ENCODE data around the gene DCN.

Gene DCN

DNA sequence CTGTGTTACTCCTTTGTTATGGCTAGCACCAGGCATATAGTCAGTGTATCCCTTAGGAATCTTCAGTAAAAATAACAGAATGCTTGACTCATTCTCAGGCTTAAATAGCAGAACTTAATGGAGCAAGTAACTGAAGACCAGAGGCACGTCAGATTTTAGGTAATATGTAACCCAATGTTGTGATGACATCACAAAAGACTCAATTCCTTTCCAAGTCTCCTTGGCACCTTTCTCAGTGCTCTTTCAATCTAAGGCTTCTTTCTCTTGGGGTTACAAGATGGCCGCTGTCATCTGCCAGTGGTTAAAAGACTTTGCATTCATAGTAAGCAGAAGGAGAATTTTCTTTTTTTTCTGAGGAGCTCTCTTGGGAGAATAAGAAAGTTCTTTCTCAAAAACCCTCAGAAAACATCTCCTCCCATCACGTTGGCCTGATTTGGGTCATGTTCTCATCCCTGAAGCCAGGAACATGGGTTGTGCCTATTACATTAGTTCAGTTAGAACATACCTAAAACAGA lies 33.4 kb upstream of the DCN start:
- Histone ChIP-seq H3K4me1 (ENCODE audit: insufficient read depth, low read length, severe bottlenecking) (no peaks in the 10 kb centered on the region), H3K27ac (ENCODE audit: low read depth, low read length, poor library complexity, severe bottlenecking) (no peak overlapping the region), H3K9ac (ENCODE audit: low read length) (no peak overlapping the region), H3K9me3 (ENCODE audit: low read length) (no peaks in the 10 kb centered on the region), H3K4me2 (ENCODE audit: low read length) (no peak overlapping the region), H3K9me2 (ENCODE audit: low read depth, low read length) (no peaks in the 10 kb centered on the region), H3K36me3 (ENCODE audit: insufficient read depth, low read length) (no peaks in the 10 kb centered on the region), H3F3A (ENCODE audit: insufficient read depth, low read length) (no peaks in the 10 kb centered on the region), H2AFZ (ENCODE audit: low read length) (no peak overlapping the region), H3K27me3 (ENCODE audit: insufficient read depth, low read length) (no peaks in the 10 kb centered on the region), H3K4me3 (ENCODE audit: low read depth, low read length, poor library complexity, severe bottlenecking) (no peak overlapping the region), H4K20me1 (ENCODE audit: insufficient read depth, low read length) (no peaks in the 10 kb centered on the region), H3K79me2 (ENCODE audit: insufficient read depth, low read length) (no peaks in the 10 kb centered on the region)
- TF ChIP-seq EZH2 (IDR thresholded peaks at IDR 0.05; ENCODE audit: borderline replicate concordance, low read length) (no peak), CTCF (IDR thresholded peaks at IDR 0.05; ENCODE audit: low read length) (no peak)

DNA sequence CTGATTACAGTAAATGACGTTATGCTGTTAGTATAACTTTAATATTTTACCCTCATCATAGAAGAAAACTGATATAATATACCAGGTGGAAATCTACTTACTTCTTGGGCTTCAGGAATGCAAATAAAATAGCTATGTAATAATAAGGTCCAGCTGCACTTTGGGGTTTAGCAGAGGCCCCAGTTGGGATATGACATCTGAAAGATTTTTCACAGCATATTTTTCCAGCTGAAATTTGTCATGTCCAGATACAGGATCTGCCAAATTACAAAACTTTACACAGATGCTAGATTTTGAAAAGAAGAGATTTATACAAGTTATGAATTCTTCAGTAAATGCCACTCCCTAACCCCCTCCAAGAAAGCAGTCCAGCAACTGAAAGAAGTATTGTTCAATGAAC lies 29.2 kb upstream of the DCN start:
- Histone ChIP-seq H3K79me2 (ENCODE audit: insufficient read depth, low read length) (no peaks in the 10 kb centered on the region), H3K27ac (ENCODE audit: low read depth, low read length, poor library complexity, severe bottlenecking) (no peak overlapping the region), H3F3A (ENCODE audit: insufficient read depth, low read length) (no peaks in the 10 kb centered on the region), H3K4me2 (ENCODE audit: low read length) (no peak overlapping the region), H3K4me1 (ENCODE audit: insufficient read depth, low read length, severe bottlenecking) (no peaks in the 10 kb centered on the region), H3K27me3 (ENCODE audit: insufficient read depth, low read length) (no peaks in the 10 kb centered on the region), H4K20me1 (ENCODE audit: insufficient read depth, low read length) (no peaks in the 10 kb centered on the region), H3K36me3 (ENCODE audit: insufficient read depth, low read length) (no peaks in the 10 kb centered on the region), H3K9ac (ENCODE audit: low read length) (no peak overlapping the region), H3K4me3 (ENCODE audit: low read depth, low read length, poor library complexity, severe bottlenecking) (no peak overlapping the region), H2AFZ (ENCODE audit: low read length) (no peak overlapping the region), H3K9me3 (ENCODE audit: low read length) (no peaks in the 10 kb centered on the region), H3K9me2 (ENCODE audit: low read depth, low read length) (no peaks in the 10 kb centered on the region)
- TF ChIP-seq EZH2 (IDR thresholded peaks at IDR 0.05; ENCODE audit: borderline replicate concordance, low read length) (no peak), CTCF (IDR thresholded peaks at IDR 0.05; ENCODE audit: low read length) (no peak)

DNA sequence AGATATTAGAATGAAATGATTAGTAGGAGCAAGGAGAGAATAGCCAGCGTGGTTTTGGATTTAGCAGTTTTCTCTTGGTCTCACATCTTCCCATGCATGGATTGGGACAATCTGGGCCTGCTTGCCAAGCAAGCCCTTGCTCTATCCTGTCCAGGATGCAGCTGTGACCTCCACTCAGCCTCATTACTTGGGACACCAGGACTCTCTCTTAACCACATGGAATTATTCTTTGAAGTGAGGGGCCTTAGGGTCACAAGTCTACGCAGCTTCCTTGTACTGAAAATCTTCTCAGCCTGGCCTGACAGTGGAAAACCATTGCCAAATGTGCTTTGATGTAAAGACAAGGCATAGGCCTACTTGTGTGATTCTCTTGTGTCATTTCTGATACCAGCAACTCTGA lies 28.0 kb upstream of the DCN start:
- Histone ChIP-seq H3K9me2 (ENCODE audit: low read depth, low read length) (no peaks in the 10 kb centered on the region), H3F3A (ENCODE audit: insufficient read depth, low read length) (no peaks in the 10 kb centered on the region), H2AFZ (ENCODE audit: low read length) (no peak overlapping the region), H3K36me3 (ENCODE audit: insufficient read depth, low read length) (no peaks in the 10 kb centered on the region), H3K9ac (ENCODE audit: low read length) (no peak overlapping the region), H3K27ac (ENCODE audit: low read depth, low read length, poor library complexity, severe bottlenecking) (no peak overlapping the region), H4K20me1 (ENCODE audit: insufficient read depth, low read length) (no peaks in the 10 kb centered on the region), H3K4me2 (ENCODE audit: low read length) (no peak overlapping the region), H3K4me1 (ENCODE audit: insufficient read depth, low read length, severe bottlenecking) (no peaks in the 10 kb centered on the region), H3K27me3 (ENCODE audit: insufficient read depth, low read length) (no peaks in the 10 kb centered on the region), H3K79me2 (ENCODE audit: insufficient read depth, low read length) (no peaks in the 10 kb centered on the region), H3K9me3 (ENCODE audit: low read length) (no peaks in the 10 kb centered on the region), H3K4me3 (ENCODE audit: low read depth, low read length, poor library complexity, severe bottlenecking) (no peak overlapping the region)
- TF ChIP-seq EZH2 (IDR thresholded peaks at IDR 0.05; ENCODE audit: borderline replicate concordance, low read length) (no peak), CTCF (IDR thresholded peaks at IDR 0.05; ENCODE audit: low read length) (no peak)
